Measurements from ENCODE around the gene NTM. TPM values are rescaled to one million over a fixed set of nuclear protein-coding genes. Genes with fewer than 3 reads are reported as not detected.

The NTM gene
- total and polyA plus RNA-seq, 2 experiments from 2014 or later: 1.1 to 1.7 TPM

DNA sequence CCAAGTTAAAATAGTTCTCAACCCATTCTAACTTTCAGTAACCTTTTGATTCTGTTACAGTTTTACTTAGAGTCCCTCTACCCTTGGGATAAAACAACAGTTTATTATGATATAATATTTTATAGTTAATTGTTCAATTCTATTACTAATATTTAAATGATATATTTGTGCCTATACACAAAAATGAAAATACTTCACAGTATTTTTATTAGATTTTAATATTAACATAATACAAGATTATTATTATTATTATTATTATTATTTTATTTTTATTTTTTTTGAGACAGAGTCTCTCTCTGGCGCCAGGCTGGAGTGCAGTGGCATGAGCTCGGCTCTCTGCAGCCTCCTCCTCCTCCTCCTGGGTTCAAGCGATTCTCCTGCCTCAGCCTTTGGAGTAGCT is 416.7 kb downstream of the NTM start:
- Histone ChIP-seq H3K36me3 (no peaks in the 10 kb centered on the region), H3K9me3 (ENCODE audit: low read depth) (no peaks in the 10 kb centered on the region), H3K4me3 (no peak overlapping the region), H3K4me1 (ENCODE audit: low read depth) (no peaks in the 10 kb centered on the region), H3K27me3 (no peaks in the 10 kb centered on the region), H3K27ac (no peak overlapping the region)
- no peak for DNase-seq (ENCODE audit: low read depth in 1 of 2, low spot score in 1 of 2)
- TF ChIP-seq, protein P1, sequence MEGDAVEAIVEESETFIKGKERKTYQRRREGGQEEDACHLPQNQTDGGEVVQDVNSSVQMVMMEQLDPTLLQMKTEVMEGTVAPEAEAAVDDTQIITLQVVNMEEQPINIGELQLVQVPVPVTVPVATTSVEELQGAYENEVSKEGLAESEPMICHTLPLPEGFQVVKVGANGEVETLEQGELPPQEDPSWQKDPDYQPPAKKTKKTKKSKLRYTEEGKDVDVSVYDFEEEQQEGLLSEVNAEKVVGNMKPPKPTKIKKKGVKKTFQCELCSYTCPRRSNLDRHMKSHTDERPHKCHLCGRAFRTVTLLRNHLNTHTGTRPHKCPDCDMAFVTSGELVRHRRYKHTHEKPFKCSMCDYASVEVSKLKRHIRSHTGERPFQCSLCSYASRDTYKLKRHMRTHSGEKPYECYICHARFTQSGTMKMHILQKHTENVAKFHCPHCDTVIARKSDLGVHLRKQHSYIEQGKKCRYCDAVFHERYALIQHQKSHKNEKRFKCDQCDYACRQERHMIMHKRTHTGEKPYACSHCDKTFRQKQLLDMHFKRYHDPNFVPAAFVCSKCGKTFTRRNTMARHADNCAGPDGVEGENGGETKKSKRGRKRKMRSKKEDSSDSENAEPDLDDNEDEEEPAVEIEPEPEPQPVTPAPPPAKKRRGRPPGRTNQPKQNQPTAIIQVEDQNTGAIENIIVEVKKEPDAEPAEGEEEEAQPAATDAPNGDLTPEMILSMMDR (IDR thresholded peaks at IDR 0.05; ENCODE audit: low read depth, low read length): no peak

DNA sequence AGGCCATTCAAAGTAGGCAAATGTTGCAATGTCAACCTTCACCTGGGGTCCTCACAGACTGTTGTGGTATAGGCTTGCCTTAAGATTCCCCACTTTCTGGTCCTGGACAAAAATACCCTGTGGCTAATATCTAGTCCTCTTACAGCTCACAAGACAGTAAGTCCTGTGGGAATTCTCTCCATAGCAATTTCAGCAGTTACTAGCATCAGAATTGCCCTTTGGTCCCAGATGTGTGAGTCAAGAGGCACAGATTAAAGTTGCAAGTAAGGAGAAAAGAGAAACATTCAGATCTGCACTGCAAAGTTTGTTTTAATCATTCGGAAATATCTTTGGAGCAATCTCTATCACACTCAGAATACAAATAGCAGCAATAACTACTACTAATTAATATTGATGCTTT is 420.2 kb downstream of the NTM start:
- H3K27ac ChIP-seq: no peak overlapping the region
- TF ChIP-seq, protein P1 (IDR thresholded peaks at IDR 0.05; ENCODE audit: low read depth, low read length): no peak
- H3K4me3 ChIP-seq: no peak overlapping the region

DNA sequence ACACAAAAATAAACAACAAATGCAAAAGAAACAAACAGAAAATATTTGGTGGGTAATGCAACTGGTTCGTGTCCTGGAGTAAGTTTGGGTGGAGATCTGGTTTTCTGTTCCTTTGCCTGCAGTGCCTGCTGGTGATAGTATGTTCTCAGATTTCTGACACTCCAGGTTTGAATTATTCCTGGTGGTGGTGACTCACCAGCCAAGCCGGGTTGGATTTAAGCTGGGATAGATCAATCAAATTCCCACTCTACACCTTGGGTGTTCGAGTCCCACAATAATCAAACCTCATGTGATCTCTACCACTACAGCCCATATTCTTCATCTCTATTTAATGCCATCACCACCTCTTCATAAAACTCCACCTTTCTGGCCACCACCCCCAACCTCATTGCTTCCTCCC is 421.8 kb downstream of the NTM start:
- Histone ChIP-seq H3K27ac (no peak overlapping the region), H3K27me3 (peaks cover 4% of the 10 kb centered on the region), H3K36me3 (no peaks in the 10 kb centered on the region), H3K4me1 (ENCODE audit: low read depth) (no peaks in the 10 kb centered on the region), H3K9me3 (ENCODE audit: low read depth) (no peaks in the 10 kb centered on the region), H3K4me3 (no peak overlapping the region)
- TF ChIP-seq, protein P1 (IDR thresholded peaks at IDR 0.05; ENCODE audit: low read depth, low read length): no peak
- no peak for DNase-seq (ENCODE audit: low read depth in 1 of 2, low spot score in 1 of 2)

More for the DNA sequence above, 420.2 kb downstream of the NTM start:
- H3K27me3 ChIP-seq: no peaks in the 10 kb centered on the region
- DNase-seq (ENCODE audit: low read depth in 1 of 2, low spot score in 1 of 2): no peak
- H3K36me3 ChIP-seq: no peaks in the 10 kb centered on the region
- no peaks in the 10 kb centered on the region for H3K4me1 ChIP-seq (ENCODE audit: low read depth)
- no peaks in the 10 kb centered on the region for H3K9me3 ChIP-seq (ENCODE audit: low read depth)

DNA sequence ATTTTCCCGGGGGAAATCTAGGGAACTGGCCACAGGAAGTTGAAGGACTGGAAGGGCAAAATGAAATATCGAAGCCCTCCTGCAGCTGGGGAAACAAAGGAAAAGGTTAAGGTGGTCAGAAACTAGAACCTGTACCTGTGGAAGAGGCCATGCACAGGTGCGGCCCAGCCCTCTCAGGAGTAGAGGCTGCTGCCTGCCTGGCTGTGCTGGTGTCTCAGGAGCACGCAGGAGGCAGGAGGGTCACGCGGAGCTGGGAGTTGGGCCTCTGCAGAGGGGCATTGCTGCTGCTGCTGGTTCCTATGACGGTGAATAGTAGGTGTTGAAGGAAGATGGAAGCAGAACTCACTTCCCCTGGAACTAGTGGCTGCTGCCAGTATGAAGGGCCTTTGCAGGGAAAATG is 425.7 kb downstream of the NTM start:
- Histone ChIP-seq H3K36me3 (no peaks in the 10 kb centered on the region), H3K27me3 (peaks cover 14% of the 10 kb centered on the region)
- TF ChIP-seq, protein P1 (IDR thresholded peaks at IDR 0.05; ENCODE audit: low read depth, low read length): no peak

DNA sequence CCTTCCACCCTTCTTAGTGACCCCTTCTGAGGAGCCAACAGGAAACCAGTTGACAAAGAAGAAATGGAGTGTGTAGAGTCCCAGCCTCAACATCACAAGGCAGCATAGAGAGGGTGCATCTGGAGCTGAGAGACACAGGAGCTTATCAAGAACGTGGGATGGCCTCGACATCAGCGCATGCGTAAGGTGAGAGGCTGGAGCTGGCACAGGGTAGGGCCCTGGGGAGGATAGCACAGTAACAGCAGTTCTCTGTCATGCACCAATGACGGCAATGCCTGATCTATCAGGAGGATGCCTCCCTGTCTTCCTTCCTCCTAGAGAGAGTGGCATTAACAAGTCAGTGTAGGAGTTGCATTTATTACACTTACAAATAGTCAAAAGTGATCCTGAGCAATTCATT is 426.1 kb downstream of the NTM start:
- no peaks in the 10 kb centered on the region for H3K4me1 ChIP-seq (ENCODE audit: low read depth)
- TF ChIP-seq, protein P1 (IDR thresholded peaks at IDR 0.05; ENCODE audit: low read depth, low read length): no peak
- no peaks in the 10 kb centered on the region for H3K36me3 ChIP-seq
- no peaks in the 10 kb centered on the region for H3K9me3 ChIP-seq (ENCODE audit: low read depth)
- H3K4me3 ChIP-seq: no peak overlapping the region
- no peak overlapping the region for H3K27ac ChIP-seq
- DNase-seq (ENCODE audit: low read depth in 1 of 2, low spot score in 1 of 2): no peak
- H3K27me3 ChIP-seq: peaks cover 14% of the 10 kb centered on the region

More for the DNA sequence above, 425.7 kb downstream of the NTM start:
- no peak overlapping the region for H3K27ac ChIP-seq
- H3K4me3 ChIP-seq: no peak overlapping the region
- no peaks in the 10 kb centered on the region for H3K9me3 ChIP-seq (ENCODE audit: low read depth)
- DNase-seq (ENCODE audit: low read depth in 1 of 2, low spot score in 1 of 2): no peak
- H3K4me1 ChIP-seq (ENCODE audit: low read depth): no peaks in the 10 kb centered on the region

DNA sequence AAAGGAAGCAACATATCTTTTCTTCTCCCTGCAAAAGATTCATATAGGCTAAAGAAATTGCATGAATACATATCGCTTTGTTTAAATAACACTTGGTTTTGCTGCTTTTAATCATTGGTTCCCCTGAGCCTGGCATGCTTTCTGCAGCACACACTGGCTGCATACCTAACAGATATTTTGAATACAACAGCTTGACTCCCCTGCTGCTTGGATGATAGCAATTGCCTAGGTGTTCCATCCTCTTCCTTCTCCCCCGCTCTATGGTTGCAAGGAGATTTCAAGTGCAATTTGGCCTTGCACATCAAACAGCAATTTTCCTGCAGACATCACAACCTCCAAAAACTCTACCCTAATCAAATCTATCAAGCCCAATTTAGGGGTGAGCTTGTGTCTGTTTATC is 430.0 kb downstream of the NTM start:
- Histone ChIP-seq H3K27ac (no peak overlapping the region), H3K36me3 (no peaks in the 10 kb centered on the region), H3K4me3 (no peak overlapping the region), H3K27me3 (peaks cover 34% of the 10 kb centered on the region), H3K4me1 (ENCODE audit: low read depth) (no peaks in the 10 kb centered on the region), H3K9me3 (ENCODE audit: low read depth) (no peaks in the 10 kb centered on the region)
- no peak for DNase-seq (ENCODE audit: low read depth in 1 of 2, low spot score in 1 of 2)
- TF ChIP-seq, protein P1 (IDR thresholded peaks at IDR 0.05; ENCODE audit: low read depth, low read length): no peak
